HepG2 (cell line): ENCODE data around the gene CMAS. TPM values are rescaled to one million over a fixed set of nuclear protein-coding genes. Genes with fewer than 3 reads are reported as not detected.

Source experiments
- AFF4 ChIP-seq: sonication (generic); formaldehyde crosslinking; IDR thresholded peaks from 2 replicates; pipeline ENCODE4 v1.4.0; 2020; ENCODE audit warnings: missing genetic modification reagents
- DZIP1 ChIP-seq: sonication (generic); formaldehyde crosslinking; IDR thresholded peaks from 2 replicates; pipeline ENCODE4 v1.5.0; 2020; ENCODE audit warnings: mild to moderate bottlenecking, missing genetic modification reagents
- PRDM15 ChIP-seq: sonication (generic); formaldehyde crosslinking; IDR thresholded peaks from 2 replicates; pipeline ENCODE4 v1.4.0; 2020; ENCODE audit warnings: missing genetic modification reagents
- SP4 ChIP-seq: sonication (generic); formaldehyde crosslinking; IDR thresholded peaks from 2 replicates; pipeline ENCODE4 v1.8.1; 2023; ENCODE audit warnings: mild to moderate bottlenecking, missing genetic modification reagents
- ZNF224 ChIP-seq: sonication (generic); formaldehyde crosslinking; IDR thresholded peaks from 2 replicates; pipeline ENCODE4 v1.5.0; 2020; ENCODE audit warnings: mild to moderate bottlenecking, missing genetic modification reagents
- polyA plus RNA-seq, 8 experiments: library from polyadenylated mRNA; depleted of rRNA in 3 of 8; stranded (reverse) in 7 of 8; unstranded in 1 of 8; fragments of >200 nt; fragmentation: Illumina TruSeq in 4 of 8; extraction: Trizol in 4 of 8; gene quantifications; 2 replicates each; pipeline versions ENCODE4 v1.2.1 to v1.2.3, GENCODE V29; 2011 to 2016; ENCODE audit warnings: low read depth in 4 of 8, missing spikeins in 1 of 8, mixed read lengths in 1 of 8; ENCODE audit not compliant: insufficient read depth in 1 of 8
- total RNA-seq, 5 experiments: library from RNA; depleted of rRNA; stranded (reverse); fragments of >200 nt; fragmentation: Illumina TruSeq; extraction: Trizol; gene quantifications; 2 replicates each; pipeline ENCODE4 v1.2.3, GENCODE V29; 2016; ENCODE audit warnings: low read depth in 1 of 5

Gene CMAS
- total and polyA plus RNA-seq, 2 of the 13 experiments (the other 11 are each of a cell fraction or from before 2014, with no cell fraction given), result 14.0 to 21.3 TPM

- TF ChIP-seq AFF4 (CRISPR knock-in tag) (no peak), DZIP1 (CRISPR knock-in tag) (no peak), ZNF224 (CRISPR knock-in tag) (no peak), PRDM15 (CRISPR knock-in tag) (no peak), SP4 (CRISPR knock-in tag) (no peak)
Measured at GRCh38 chr12:22034709-22035506, 11.1 kb upstream of the CMAS start (continued).
